ENCODE data around the gene GANC. TPM values are rescaled to one million over a fixed set of nuclear protein-coding genes. Genes with fewer than 3 reads are reported as not detected.

GANC gene
- total and polyA plus RNA-seq, 7 donors: 9.0 to 34.1 (median 19.9) TPM

DNA sequence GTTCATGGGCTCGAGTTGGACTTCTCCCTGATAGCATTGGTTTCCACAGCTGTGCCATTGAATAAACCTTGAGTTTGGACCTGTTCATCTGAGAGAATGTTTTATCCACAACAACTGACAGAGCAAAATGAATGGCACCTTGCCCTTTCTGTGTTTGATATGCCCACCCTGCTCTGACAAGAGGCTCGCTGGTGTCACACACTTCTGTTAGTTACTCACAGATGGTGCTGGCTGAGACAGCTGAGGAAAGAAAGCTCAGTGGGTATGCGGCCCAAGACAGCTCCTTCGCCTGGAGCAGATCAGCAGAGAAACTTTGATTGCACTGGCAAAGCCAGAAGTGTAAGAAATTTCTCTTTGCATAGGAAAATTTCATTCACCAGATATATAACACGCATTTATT, 83.8 kb downstream of the GANC start:
- H3K9me3 ChIP-seq: no peaks in the 10 kb centered on the region
- no peaks in the 10 kb centered on the region for H3K4me1 ChIP-seq
- intact Hi-C loops (cut with DNase I): no loop called here
- H3K27me3 ChIP-seq: no peaks in the 10 kb centered on the region
- 89 to 94% methylated on average over 5 of the region's 5 CpGs for WGBS, 2 donors
- peaks cover 0 to 58% (median 10%) of the 10 kb centered on the region in 4 donors for H3K36me3 ChIP-seq
- no peak for TF ChIP-seq EP300 (IDR thresholded peaks at IDR 0.05)
- no peak for TF ChIP-seq POLR2AphosphoS5 (IDR thresholded peaks at IDR 0.05)
- no peak for TF ChIP-seq POLR2A (IDR thresholded peaks at IDR 0.05)
- TF ChIP-seq, protein P1, sequence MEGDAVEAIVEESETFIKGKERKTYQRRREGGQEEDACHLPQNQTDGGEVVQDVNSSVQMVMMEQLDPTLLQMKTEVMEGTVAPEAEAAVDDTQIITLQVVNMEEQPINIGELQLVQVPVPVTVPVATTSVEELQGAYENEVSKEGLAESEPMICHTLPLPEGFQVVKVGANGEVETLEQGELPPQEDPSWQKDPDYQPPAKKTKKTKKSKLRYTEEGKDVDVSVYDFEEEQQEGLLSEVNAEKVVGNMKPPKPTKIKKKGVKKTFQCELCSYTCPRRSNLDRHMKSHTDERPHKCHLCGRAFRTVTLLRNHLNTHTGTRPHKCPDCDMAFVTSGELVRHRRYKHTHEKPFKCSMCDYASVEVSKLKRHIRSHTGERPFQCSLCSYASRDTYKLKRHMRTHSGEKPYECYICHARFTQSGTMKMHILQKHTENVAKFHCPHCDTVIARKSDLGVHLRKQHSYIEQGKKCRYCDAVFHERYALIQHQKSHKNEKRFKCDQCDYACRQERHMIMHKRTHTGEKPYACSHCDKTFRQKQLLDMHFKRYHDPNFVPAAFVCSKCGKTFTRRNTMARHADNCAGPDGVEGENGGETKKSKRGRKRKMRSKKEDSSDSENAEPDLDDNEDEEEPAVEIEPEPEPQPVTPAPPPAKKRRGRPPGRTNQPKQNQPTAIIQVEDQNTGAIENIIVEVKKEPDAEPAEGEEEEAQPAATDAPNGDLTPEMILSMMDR (IDR thresholded peaks at IDR 0.05): no peak
- no peak for DNase-seq
- no peak overlapping the region for H3K27ac ChIP-seq
- H3K4me3 ChIP-seq: no peak overlapping the region

DNA sequence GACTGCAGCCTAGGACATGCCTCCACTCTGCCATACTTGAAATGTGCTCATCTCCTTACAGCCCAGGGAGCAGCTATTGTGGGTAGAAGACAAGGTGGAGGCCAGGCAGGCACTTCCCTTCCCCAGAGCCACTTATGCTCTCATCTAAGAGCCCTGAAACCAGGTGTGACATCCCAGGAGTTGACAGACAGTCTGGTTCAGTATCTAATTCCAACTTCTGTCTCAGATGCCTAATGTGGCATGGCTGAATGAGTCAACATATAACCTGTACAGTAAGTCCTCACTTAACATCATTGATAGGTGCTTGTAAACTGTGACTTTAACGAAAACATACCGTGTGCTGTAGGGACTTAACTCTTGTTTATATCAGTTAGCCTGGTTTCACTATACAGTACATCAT, 85.1 kb downstream of the GANC start:
- Histone ChIP-seq H3K4me1 (no peaks in the 10 kb centered on the region), H3K4me3 (no peak overlapping the region), H3K9me3 (no peaks in the 10 kb centered on the region), H3K27me3 (no peaks in the 10 kb centered on the region), H3K27ac (no peak overlapping the region), H3K36me3 (peaks cover 0 to 45% (median 1%) of the 10 kb centered on the region in 4 donors)
- no peak for TF ChIP-seq POLR2AphosphoS5 (IDR thresholded peaks at IDR 0.05)
- TF ChIP-seq, protein P1 (IDR thresholded peaks at IDR 0.05): no peak
- no peak for TF ChIP-seq POLR2A (IDR thresholded peaks at IDR 0.05)
- no peak for TF ChIP-seq EP300 (IDR thresholded peaks at IDR 0.05)
- WGBS, 2 donors: 89 to 90% methylated on average over 2 of the region's 2 CpGs
- no peak for DNase-seq
- intact Hi-C loops (cut with DNase I): no loop called here

- H3K27ac ChIP-seq: no peak within 1 kb of the TSS
- TF ChIP-seq POLR2A (IDR thresholded peaks at IDR 0.05): no peak
- no peak for TF ChIP-seq POLR2AphosphoS5 (IDR thresholded peaks at IDR 0.05)
- TF ChIP-seq, protein P1 (IDR thresholded peaks at IDR 0.05): no peak
- no peak for TF ChIP-seq EP300 (IDR thresholded peaks at IDR 0.05)
- H3K27me3 ChIP-seq: no peaks in the 10 kb centered on the region
- intact Hi-C loops (cut with DNase I): no loop called here
- no peaks in the 10 kb centered on the region for H3K4me1 ChIP-seq
- 81 to 89% methylated on average over 1 of the region's 1 CpG for WGBS, 2 donors
- no peak within 1 kb of the TSS for H3K4me3 ChIP-seq
- H3K36me3 ChIP-seq: peaks cover 0 to 35% (median 0%) of the 10 kb centered on the region in 4 donors
- DNase-seq: no peak
- no peaks in the 10 kb centered on the region for H3K9me3 ChIP-seq
Measured at GRCh38 chr15:42359249-42359648, 86.2 kb downstream of the GANC start, which contains the start of gene CAPN3. CAPN3 (plus strand) TSS chr15:42359501; CDS start chr15:42359806, 305 bp downstream.

DNA sequence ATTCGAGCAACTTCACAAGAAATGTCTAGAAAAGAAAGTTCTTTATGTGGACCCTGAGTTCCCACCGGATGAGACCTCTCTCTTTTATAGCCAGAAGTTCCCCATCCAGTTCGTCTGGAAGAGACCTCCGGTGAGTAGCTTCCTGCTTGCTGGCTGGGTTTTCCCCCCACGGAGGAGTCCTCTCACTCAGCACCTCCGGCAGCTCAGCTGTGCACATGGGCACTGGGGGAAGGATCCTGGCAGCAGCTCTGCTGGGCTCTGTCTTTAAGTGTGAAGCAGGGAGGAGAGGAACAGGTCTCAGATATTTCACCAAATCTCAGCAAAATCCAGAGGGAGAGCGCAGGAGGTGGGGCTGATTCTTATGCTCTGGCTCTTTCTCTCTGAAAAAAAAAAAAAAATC, 87.0 kb downstream of the GANC start:
- intact Hi-C loops (cut with DNase I): no loop called here
- no peaks in the 10 kb centered on the region for H3K9me3 ChIP-seq

More for the DNA sequence above, 87.0 kb downstream of the GANC start:
- DNase-seq: no peak
- Histone ChIP-seq H3K36me3 (peaks cover 0 to 28% (median 0%) of the 10 kb centered on the region in 4 donors), H3K27ac (no peak overlapping the region), H3K27me3 (no peaks in the 10 kb centered on the region), H3K4me1 (no peaks in the 10 kb centered on the region), H3K4me3 (no peak overlapping the region)
- WGBS, 2 donors: 70 to 87% methylated on average over 7 of the region's 7 CpGs
- TF ChIP-seq POLR2A (IDR thresholded peaks at IDR 0.05) (no peak), EP300 (IDR thresholded peaks at IDR 0.05) (no peak), POLR2AphosphoS5 (IDR thresholded peaks at IDR 0.05) (no peak)
- TF ChIP-seq, protein P1 (IDR thresholded peaks at IDR 0.05): no peak
